ENCODE measurements around the gene PSMA6. TPM values are rescaled to one million over a fixed set of nuclear protein-coding genes. Genes with fewer than 3 reads are reported as not detected.

PSMA6 gene
- total and polyA plus RNA-seq, 2 of the 13 experiments (the other 11 are each of a cell fraction or from before 2014, with no cell fraction given), result 525 to 1,109 TPM

- BruUV-seq (replicated peaks), result no TSS peak
- 96% methylated on average over 2 of the region's 2 CpGs for WGBS (ENCODE audit: low lambda C conversion rate)
- in situ Hi-C loops (cut with HindIII; ENCODE audit: extremely low pct_ligation_motif_present, low pct_unique_long_range_greater_than_20kb) (no loop called here), intact Hi-C loops (cut with micrococcal nuclease; ENCODE audit: unreplicated experiment) (no loop called here)
- ChIA-PET POLR2A (interaction anchor here (0.6 kb wide), 1 partner anchor 142 kb away, joined by 3 read pairs; no protein-coding TSS in a partner anchor), CTCF (ENCODE audit: low intra/inter-chr PET ratio, low total read pairs) (interaction anchor here (1.6 to 1.9 kb wide), 2 partner anchors 145 to 151 kb away, joined by 5 to 6 read pairs; no protein-coding TSS in a partner anchor)
- TF ChIP-seq SMC3 (IDR thresholded peaks at IDR 0.05; ENCODE audit: low read length), result peak; percentile 32; the same call in 1 of the 2 replicates
- TF ChIP-seq, protein P1, sequence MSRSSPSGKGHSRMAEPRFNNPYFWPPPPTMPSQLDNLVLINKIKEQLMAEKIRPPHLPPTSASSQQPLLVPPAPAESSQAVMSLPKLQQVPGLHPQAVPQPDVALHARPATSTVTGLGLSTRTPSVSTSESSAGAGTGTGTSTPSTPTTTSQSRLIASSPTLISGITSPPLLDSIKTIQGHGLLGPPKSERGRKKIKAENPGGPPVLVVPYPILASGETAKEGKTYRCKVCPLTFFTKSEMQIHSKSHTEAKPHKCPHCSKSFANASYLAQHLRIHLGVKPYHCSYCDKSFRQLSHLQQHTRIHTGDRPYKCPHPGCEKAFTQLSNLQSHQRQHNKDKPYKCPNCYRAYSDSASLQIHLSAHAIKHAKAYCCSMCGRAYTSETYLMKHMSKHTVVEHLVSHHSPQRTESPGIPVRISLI (CRISPR knock-in tag; IDR thresholded peaks at IDR 0.05; ENCODE audit: borderline replicate concordance), result no peak
- 0 out of 2 replicates have a peak, but pooled peaks have one; percentile 31 for TF ChIP-seq KLF12 (CRISPR knock-in tag; IDR thresholded peaks at IDR 0.05; ENCODE audit: borderline replicate concordance)
- peak; percentile 66 for TF ChIP-seq STAG1 (CRISPR knock-in tag; IDR thresholded peaks at IDR 0.05)
- no peak for TF ChIP-seq SMARCC2 (IDR thresholded peaks at IDR 0.05)
- TF ChIP-seq, protein P2, sequence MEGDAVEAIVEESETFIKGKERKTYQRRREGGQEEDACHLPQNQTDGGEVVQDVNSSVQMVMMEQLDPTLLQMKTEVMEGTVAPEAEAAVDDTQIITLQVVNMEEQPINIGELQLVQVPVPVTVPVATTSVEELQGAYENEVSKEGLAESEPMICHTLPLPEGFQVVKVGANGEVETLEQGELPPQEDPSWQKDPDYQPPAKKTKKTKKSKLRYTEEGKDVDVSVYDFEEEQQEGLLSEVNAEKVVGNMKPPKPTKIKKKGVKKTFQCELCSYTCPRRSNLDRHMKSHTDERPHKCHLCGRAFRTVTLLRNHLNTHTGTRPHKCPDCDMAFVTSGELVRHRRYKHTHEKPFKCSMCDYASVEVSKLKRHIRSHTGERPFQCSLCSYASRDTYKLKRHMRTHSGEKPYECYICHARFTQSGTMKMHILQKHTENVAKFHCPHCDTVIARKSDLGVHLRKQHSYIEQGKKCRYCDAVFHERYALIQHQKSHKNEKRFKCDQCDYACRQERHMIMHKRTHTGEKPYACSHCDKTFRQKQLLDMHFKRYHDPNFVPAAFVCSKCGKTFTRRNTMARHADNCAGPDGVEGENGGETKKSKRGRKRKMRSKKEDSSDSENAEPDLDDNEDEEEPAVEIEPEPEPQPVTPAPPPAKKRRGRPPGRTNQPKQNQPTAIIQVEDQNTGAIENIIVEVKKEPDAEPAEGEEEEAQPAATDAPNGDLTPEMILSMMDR (CRISPR knock-in tag; IDR thresholded peaks at IDR 0.05), result peak; percentile 45
- Histone ChIP-seq H3K27ac (ENCODE audit: extremely low read length, insufficient read depth, low read length) (no peak overlapping the region), H3K36me3 (replicated peaks in 1 of 2; ENCODE audit: control insufficient read depth in 1 of 2, insufficient read depth in 2 of 2, low read length in 2 of 2) (peaks cover 6 to 19% of the 10 kb centered on the region in 2 experiments; a peak in 4 of 5 replicates), H3K27me3 (ENCODE audit: control insufficient read depth in 1 of 2, insufficient read depth in 2 of 2, low read length in 2 of 2) (no peaks in the 10 kb centered on the region), H3K4me1 (ENCODE audit: insufficient read depth, low read length) (no peaks in the 10 kb centered on the region), H3K79me2 (ENCODE audit: insufficient read depth, low read length) (no peaks in the 10 kb centered on the region), H4K20me1 (ENCODE audit: insufficient read depth, low read length) (no peaks in the 10 kb centered on the region), H2AFZ (ENCODE audit: low read length) (no peak overlapping the region), H3K9me3 (ENCODE audit: low read length) (no peaks in the 10 kb centered on the region), H3K9ac (ENCODE audit: insufficient read depth, low read depth, low read length) (no peak overlapping the region), H3K4me2 (ENCODE audit: low read depth, low read length) (no peak overlapping the region), H3K4me3 (replicated peaks in 1 of 3; ENCODE audit: insufficient read depth in 1 of 3, low read depth in 2 of 3, low read length in 3 of 3) (no peak overlapping the region)
- DNase-seq (ENCODE audit: low spot score) (no peak), FAIRE-seq (no peak), ATAC-seq (peak; percentile 37; the same call in 1 of the 3 replicates)
Observed at GRCh38 chr14:35261774-35262173, 30.4 kb upstream of the PSMA6 start.
